Measurements from ENCODE around the gene GPR135. TPM values are rescaled to one million over a fixed set of nuclear protein-coding genes. Genes with fewer than 3 reads are reported as not detected.

The GPR135 gene
- total RNA-seq, 1 donor from 2014 or later: 0.68 TPM

DNA sequence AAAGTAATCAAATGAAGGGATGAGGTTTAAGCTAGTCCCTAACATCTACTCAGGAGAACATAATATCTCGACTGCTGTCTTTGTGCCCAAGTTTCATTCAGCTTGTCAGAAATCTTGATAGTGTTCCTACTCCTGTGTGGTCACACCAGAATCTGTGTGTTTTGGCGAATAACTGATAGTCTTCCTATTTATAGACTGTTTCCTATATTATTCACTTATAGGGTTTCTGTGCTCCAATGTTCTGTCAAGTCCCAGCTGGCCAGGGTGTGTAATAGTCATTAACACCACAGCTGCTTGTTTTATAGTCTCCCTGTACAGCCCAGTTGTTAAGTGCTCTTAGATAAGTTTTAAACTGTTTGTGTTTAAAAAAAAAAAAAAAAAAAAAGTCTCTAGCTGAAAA lies 45.9 kb downstream of the GPR135 start:
- no peak for DNase-seq

DNA sequence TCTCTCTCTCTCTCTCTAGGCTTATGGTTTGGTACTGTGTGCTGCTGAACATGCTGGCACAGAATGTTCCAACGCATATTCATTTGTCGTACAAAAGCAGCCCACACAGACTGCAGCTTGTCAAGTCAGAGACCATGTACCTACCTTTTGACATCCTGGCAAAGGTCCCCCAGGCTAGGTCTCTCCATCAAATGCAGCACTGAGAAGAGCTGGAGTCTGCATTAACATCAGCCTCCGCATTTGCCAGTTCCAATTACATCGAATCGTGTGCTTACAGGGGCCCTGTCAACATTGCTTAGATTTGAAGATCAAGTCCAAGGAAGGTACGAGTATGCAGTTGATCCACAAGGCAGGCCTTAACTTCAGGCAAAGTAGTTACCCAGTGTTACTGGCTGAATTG lies 47.9 kb downstream of the GPR135 start:
- no peak for DNase-seq

DNA sequence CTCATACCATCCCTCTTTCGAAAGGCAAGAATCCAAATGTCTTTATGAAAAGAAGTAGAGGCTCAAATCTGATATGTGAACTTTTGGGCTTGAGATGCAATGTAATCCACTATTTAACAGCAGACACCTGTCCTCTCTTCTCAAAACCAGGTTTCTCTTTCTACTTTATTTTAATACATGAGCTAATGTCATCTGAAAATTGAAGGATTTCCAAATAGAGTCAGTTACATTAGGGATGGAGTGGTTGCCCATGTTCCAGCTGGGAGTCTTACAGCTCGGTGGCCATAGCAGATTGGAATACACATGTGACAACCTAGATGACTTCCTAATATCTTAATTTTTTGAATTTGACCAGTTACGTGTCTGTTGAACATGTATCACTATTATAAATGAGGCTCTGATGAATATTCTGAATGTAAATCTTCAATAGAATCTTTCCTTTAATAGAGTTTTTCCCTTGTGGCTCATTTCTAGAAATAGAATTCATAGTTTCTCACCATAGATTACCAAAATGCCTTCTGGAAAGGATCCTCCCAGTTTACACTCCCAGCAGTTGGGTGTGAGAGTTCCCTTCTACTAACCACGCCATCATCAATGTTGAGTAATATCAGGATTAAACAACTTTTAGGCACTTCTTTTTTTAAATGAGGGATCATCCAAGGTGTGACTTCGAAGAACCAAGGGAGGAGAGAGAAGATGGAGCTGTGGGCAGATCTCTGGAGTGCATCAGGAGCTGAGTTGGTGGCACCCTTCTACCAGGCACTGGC lies 49.2 kb downstream of the GPR135 start:
- DNase-seq: no peak

Other genes with a start within 250 kb of the GPR135 start
- 16.6 and 41.4 TPM in 2 replicates for gene L3HYPDH, start 19.0 kb upstream of the GPR135 start, total RNA-seq
- gene JKAMP, start 19.1 kb upstream of the GPR135 start, total RNA-seq: 78.1 and 86.0 TPM in 2 replicates
- not detected in 2 replicates for gene CCDC175, start 111.4 kb upstream of the GPR135 start, total RNA-seq

Measured in dermis blood vessel endothelial cell (primary cell).